ENCODE measurements around the gene AAK1.
"Not testable (repeated sequence)": the region's sequence is repeated elsewhere in the genome, so short reads cannot be mapped to it uniquely, and the experiment has no call there.

AAK1 gene

GRCh38 chr2:69450735-69451416, 192.7 kb downstream of the AAK1 start:
- peaks cover 34% of the 10 kb centered on the region for H3K4me1 ChIP-seq (ENCODE audit: insufficient read depth, low read length)
- H3K9me3 ChIP-seq (ENCODE audit: insufficient read depth, low read depth, low read length) = no peaks in the 10 kb centered on the region
- H3K27ac ChIP-seq (ENCODE audit: low read depth, low read length) = peak overlapping the region; percentile 67; the same call in 1 of the 2 replicates
- H3K9ac ChIP-seq (ENCODE audit: low read depth, low read length) = peak overlapping the region; percentile 21
- H3K36me3 ChIP-seq (ENCODE audit: insufficient read depth, low read length) = no peaks in the 10 kb centered on the region
- H3K27me3 ChIP-seq (ENCODE audit: insufficient read depth, low read length) = no peaks in the 10 kb centered on the region
- H3K4me3 ChIP-seq (ENCODE audit: low read length) = peak overlapping the region; percentile 20
- WGBS = 15% methylated on average over 6 of the region's 6 CpGs

- Histone ChIP-seq H3K36me3 (ENCODE audit: insufficient read depth, low read length) (no peaks in the 10 kb centered on the region), H3K4me1 (ENCODE audit: insufficient read depth, low read length) (peaks cover 34% of the 10 kb centered on the region), H3K27ac (ENCODE audit: low read depth, low read length) (peak overlapping the region; percentile 67; the same call in 1 of the 2 replicates), H3K4me3 (ENCODE audit: low read length) (0 out of 2 replicates have a peak overlapping the region, but pooled peaks have one; percentile 20), H3K27me3 (ENCODE audit: insufficient read depth, low read length) (no peaks in the 10 kb centered on the region), H3K9ac (ENCODE audit: low read depth, low read length) (no peak overlapping the region), H3K9me3 (ENCODE audit: insufficient read depth, low read depth, low read length) (no peaks in the 10 kb centered on the region)
- WGBS = 84% methylated on average over 5 of the region's 5 CpGs
These were observed 193.6 kb downstream of the AAK1 start for GRCh38 chr2:69449906-69450305.

GRCh38 chr2:69443673-69444072, 199.9 kb downstream of the AAK1 start:
- not testable (repeated sequence) for H3K27me3 ChIP-seq (ENCODE audit: insufficient read depth, low read length)
- WGBS = 88% methylated on average over 3 of the region's 3 CpGs

GRCh38 chr2:69439499-69439898, 204.0 kb downstream of the AAK1 start:
- H3K9ac ChIP-seq (ENCODE audit: low read depth, low read length); H3K27ac ChIP-seq (ENCODE audit: low read depth, low read length); H3K9me3 ChIP-seq (ENCODE audit: insufficient read depth, low read depth, low read length); H3K4me3 ChIP-seq (ENCODE audit: low read length); H3K36me3 ChIP-seq (ENCODE audit: insufficient read depth, low read length); H3K27me3 ChIP-seq (ENCODE audit: insufficient read depth, low read length): not testable (repeated sequence)
- H3K4me1 ChIP-seq (ENCODE audit: insufficient read depth, low read length) = peaks cover 24% of the 10 kb centered on the region
- 100% methylated on average over 2 of the region's 2 CpGs for whole genome bisulfite sequencing

More at GRCh38 chr2:69443673-69444072, 199.9 kb downstream of the AAK1 start:
- H3K9me3 ChIP-seq (ENCODE audit: insufficient read depth, low read depth, low read length); H3K27ac ChIP-seq (ENCODE audit: low read depth, low read length); H3K4me3 ChIP-seq (ENCODE audit: low read length); H3K36me3 ChIP-seq (ENCODE audit: insufficient read depth, low read length); H3K4me1 ChIP-seq (ENCODE audit: insufficient read depth, low read length); H3K9ac ChIP-seq (ENCODE audit: low read depth, low read length): not testable (repeated sequence)

GRCh38 chr2:69438580-69438979, 205.0 kb downstream of the AAK1 start:
- Histone ChIP-seq H3K9me3 (ENCODE audit: insufficient read depth, low read depth, low read length) (no peaks in the 10 kb centered on the region), H3K4me3 (ENCODE audit: low read length) (no peak overlapping the region), H3K4me1 (ENCODE audit: insufficient read depth, low read length) (peaks cover 25% of the 10 kb centered on the region), H3K36me3 (ENCODE audit: insufficient read depth, low read length) (no peaks in the 10 kb centered on the region), H3K9ac (ENCODE audit: low read depth, low read length) (no peak overlapping the region), H3K27ac (ENCODE audit: low read depth, low read length) (no peak overlapping the region), H3K27me3 (ENCODE audit: insufficient read depth, low read length) (no peaks in the 10 kb centered on the region)
- WGBS = 99% methylated on average over 5 of the region's 6 CpGs

- Histone ChIP-seq H3K9me3 (ENCODE audit: insufficient read depth, low read depth, low read length) (no peaks in the 10 kb centered on the region), H3K27ac (ENCODE audit: low read depth, low read length) (peak overlapping the region; percentile 82; the same call in 1 of the 2 replicates), H3K4me1 (ENCODE audit: insufficient read depth, low read length) (peaks cover 25% of the 10 kb centered on the region), H3K27me3 (ENCODE audit: insufficient read depth, low read length) (no peaks in the 10 kb centered on the region), H3K9ac (ENCODE audit: low read depth, low read length) (peak overlapping the region; percentile 87), H3K36me3 (ENCODE audit: insufficient read depth, low read length) (no peaks in the 10 kb centered on the region), H3K4me3 (ENCODE audit: low read length) (peak overlapping the region; percentile 79)
- 90% methylated on average over 7 of the region's 7 CpGs for WGBS
These were observed 205.8 kb downstream of the AAK1 start for GRCh38 chr2:69437751-69438154.

GRCh38 chr2:69436938-69437750, 206.4 kb downstream of the AAK1 start, which contains the start of gene NFU1:
Gene NFU1, minus strand, starts transcription at chr2:69437435. Its CDS starts 13 bp downstream, at chr2:69437422.
- H3K36me3 ChIP-seq (ENCODE audit: insufficient read depth, low read length) = no peaks in the 10 kb centered on the region
- H3K9ac ChIP-seq (ENCODE audit: low read depth, low read length) = peak within 1 kb of the TSS; percentile 87
- H3K9me3 ChIP-seq (ENCODE audit: insufficient read depth, low read depth, low read length) = no peaks in the 10 kb centered on the region
- peaks cover 25% of the 10 kb centered on the region for H3K4me1 ChIP-seq (ENCODE audit: insufficient read depth, low read length)
- H3K4me3 ChIP-seq (ENCODE audit: low read length) = peak within 1 kb of the TSS; percentile 79
- WGBS = 2% methylated on average over 60 of the region's 60 CpGs
- peak within 1 kb of the TSS; percentile 82 for H3K27ac ChIP-seq (ENCODE audit: low read depth, low read length)
- H3K27me3 ChIP-seq (ENCODE audit: insufficient read depth, low read length) = no peaks in the 10 kb centered on the region

- Histone ChIP-seq H3K4me3 (ENCODE audit: low read length) (peak overlapping the region; percentile 79), H3K4me1 (ENCODE audit: insufficient read depth, low read length) (peaks cover 25% of the 10 kb centered on the region), H3K9ac (ENCODE audit: low read depth, low read length) (peak overlapping the region; percentile 87), H3K9me3 (ENCODE audit: insufficient read depth, low read depth, low read length) (no peaks in the 10 kb centered on the region), H3K27me3 (ENCODE audit: insufficient read depth, low read length) (no peaks in the 10 kb centered on the region), H3K36me3 (ENCODE audit: insufficient read depth, low read length) (peaks cover 2% of the 10 kb centered on the region; the same call in 1 of the 2 replicates), H3K27ac (ENCODE audit: low read depth, low read length) (peak overlapping the region; percentile 82)
- WGBS = 15% methylated on average over 5 of the region's 5 CpGs
These were observed 207.0 kb downstream of the AAK1 start for GRCh38 chr2:69436596-69436937.

GRCh38 chr2:69434753-69435152, 208.8 kb downstream of the AAK1 start:
- H3K27ac ChIP-seq (ENCODE audit: low read depth, low read length) = no peak overlapping the region
- 80% methylated on average over 5 of the region's 5 CpGs for WGBS
- peaks cover 18% of the 10 kb centered on the region for H3K36me3 ChIP-seq (ENCODE audit: insufficient read depth, low read length)
- no peaks in the 10 kb centered on the region for H3K9me3 ChIP-seq (ENCODE audit: insufficient read depth, low read depth, low read length)
- peaks cover 25% of the 10 kb centered on the region for H3K4me1 ChIP-seq (ENCODE audit: insufficient read depth, low read length)
- H3K4me3 ChIP-seq (ENCODE audit: low read length) = no peak overlapping the region
- H3K27me3 ChIP-seq (ENCODE audit: insufficient read depth, low read length) = no peaks in the 10 kb centered on the region
- no peak overlapping the region for H3K9ac ChIP-seq (ENCODE audit: low read depth, low read length)

GRCh38 chr2:69429491-69430183, 213.9 kb downstream of the AAK1 start:
- no peak overlapping the region for H3K9ac ChIP-seq (ENCODE audit: low read depth, low read length)
- H3K36me3 ChIP-seq (ENCODE audit: insufficient read depth, low read length) = peaks cover 35% of the 10 kb centered on the region
- H3K4me1 ChIP-seq (ENCODE audit: insufficient read depth, low read length) = peaks cover 2% of the 10 kb centered on the region; the same call in 1 of the 2 replicates
- no peak overlapping the region for H3K27ac ChIP-seq (ENCODE audit: low read depth, low read length)
- H3K4me3 ChIP-seq (ENCODE audit: low read length) = no peak overlapping the region
- no peaks in the 10 kb centered on the region for H3K27me3 ChIP-seq (ENCODE audit: insufficient read depth, low read length)
- WGBS = 96% methylated on average over 6 of the region's 6 CpGs
- no peaks in the 10 kb centered on the region for H3K9me3 ChIP-seq (ENCODE audit: insufficient read depth, low read depth, low read length)

- Histone ChIP-seq H3K27me3 (ENCODE audit: insufficient read depth, low read length) (no peaks in the 10 kb centered on the region), H3K9ac (ENCODE audit: low read depth, low read length) (no peak overlapping the region), H3K9me3 (ENCODE audit: insufficient read depth, low read depth, low read length) (no peaks in the 10 kb centered on the region), H3K27ac (ENCODE audit: low read depth, low read length) (no peak overlapping the region), H3K4me3 (ENCODE audit: low read length) (no peak overlapping the region), H3K36me3 (ENCODE audit: insufficient read depth, low read length) (peaks cover 35% of the 10 kb centered on the region), H3K4me1 (ENCODE audit: insufficient read depth, low read length) (no peaks in the 10 kb centered on the region)
- WGBS = 88% methylated on average over 1 of the region's 2 CpGs
These were observed 214.6 kb downstream of the AAK1 start for GRCh38 chr2:69428981-69429380.

All from HUES64 (cell line).